ENCODE measurements around the gene NUAK2.

NUAK2 gene

GRCh38 chr1:205335692-205336091 lies 14.1 kb upstream of the NUAK2 start:
- H3K4me3 ChIP-seq (ENCODE audit: low read depth in 1 of 2, low read length in 2 of 2), result no peak overlapping the region
- no peak overlapping the region for H3K9ac ChIP-seq (ENCODE audit: low read depth in 1 of 2, low read length in 2 of 2)
- peaks cover 0 to 3% of the 10 kb centered on the region in 2 donors for H3K27me3 ChIP-seq (ENCODE audit: control insufficient read depth in 1 of 2, insufficient read depth in 2 of 2, low read length in 2 of 2)
- no peak overlapping the region for H3K27ac ChIP-seq (ENCODE audit: low read depth, low read length)
- no peaks in the 10 kb centered on the region for H3K9me3 ChIP-seq (ENCODE audit: control insufficient read depth in 1 of 2, low read length in 2 of 2)
- H3K36me3 ChIP-seq (ENCODE audit: control insufficient read depth in 1 of 2, insufficient read depth in 2 of 2, low read length in 2 of 2), result no peaks in the 10 kb centered on the region
- H3K4me1 ChIP-seq (ENCODE audit: control insufficient read depth in 1 of 2, insufficient read depth in 2 of 2, low read length in 2 of 2), result no peaks in the 10 kb centered on the region

GRCh38 chr1:205332015-205332791 lies 10.7 kb upstream of the NUAK2 start:
- Histone ChIP-seq H3K36me3 (ENCODE audit: control insufficient read depth in 1 of 2, insufficient read depth in 2 of 2, low read length in 2 of 2) (no peaks in the 10 kb centered on the region), H3K4me1 (ENCODE audit: control insufficient read depth in 1 of 2, insufficient read depth in 2 of 2, low read length in 2 of 2) (no peaks in the 10 kb centered on the region)

GRCh38 chr1:205330150-205330549 lies 8.6 kb upstream of the NUAK2 start:
- H3K36me3 ChIP-seq (ENCODE audit: control insufficient read depth in 1 of 2, insufficient read depth in 2 of 2, low read length in 2 of 2), result no peaks in the 10 kb centered on the region
- peaks cover 3 to 5% of the 10 kb centered on the region in 2 donors for H3K4me1 ChIP-seq (ENCODE audit: control insufficient read depth in 1 of 2, insufficient read depth in 2 of 2, low read length in 2 of 2)

More at GRCh38 chr1:205332015-205332791, 10.7 kb upstream of the NUAK2 start:
- Histone ChIP-seq H3K27me3 (ENCODE audit: control insufficient read depth in 1 of 2, insufficient read depth in 2 of 2, low read length in 2 of 2) (peaks cover 0 to under 1% of the 10 kb centered on the region in 2 donors), H3K27ac (ENCODE audit: low read depth, low read length) (no peak overlapping the region), H3K4me3 (ENCODE audit: low read depth in 1 of 2, low read length in 2 of 2) (no peak overlapping the region), H3K9me3 (ENCODE audit: control insufficient read depth in 1 of 2, low read length in 2 of 2) (no peaks in the 10 kb centered on the region), H3K9ac (ENCODE audit: low read depth in 1 of 2, low read length in 2 of 2) (no peak overlapping the region)

GRCh38 chr1:205329719-205330118 lies 8.2 kb upstream of the NUAK2 start:
- no peaks in the 10 kb centered on the region for H3K9me3 ChIP-seq (ENCODE audit: control insufficient read depth in 1 of 2, low read length in 2 of 2)
- H3K4me1 ChIP-seq (ENCODE audit: control insufficient read depth in 1 of 2, insufficient read depth in 2 of 2, low read length in 2 of 2), result peaks cover 7 to 9% of the 10 kb centered on the region in 2 donors
- no peak overlapping the region for H3K9ac ChIP-seq (ENCODE audit: low read depth in 1 of 2, low read length in 2 of 2)
- no peak overlapping the region for H3K4me3 ChIP-seq (ENCODE audit: low read depth in 1 of 2, low read length in 2 of 2)
- no peaks in the 10 kb centered on the region for H3K36me3 ChIP-seq (ENCODE audit: control insufficient read depth in 1 of 2, insufficient read depth in 2 of 2, low read length in 2 of 2)
- no peak overlapping the region for H3K27ac ChIP-seq (ENCODE audit: low read depth, low read length)
- H3K27me3 ChIP-seq (ENCODE audit: control insufficient read depth in 1 of 2, insufficient read depth in 2 of 2, low read length in 2 of 2), result peaks cover 0 to 8% of the 10 kb centered on the region in 2 donors

More at GRCh38 chr1:205330150-205330549, 8.6 kb upstream of the NUAK2 start:
- H3K9ac ChIP-seq (ENCODE audit: low read depth in 1 of 2, low read length in 2 of 2), result no peak overlapping the region
- H3K4me3 ChIP-seq (ENCODE audit: low read depth in 1 of 2, low read length in 2 of 2), result no peak overlapping the region
- no peak overlapping the region for H3K27ac ChIP-seq (ENCODE audit: low read depth, low read length)
- H3K9me3 ChIP-seq (ENCODE audit: control insufficient read depth in 1 of 2, low read length in 2 of 2), result no peaks in the 10 kb centered on the region
- peaks cover 0 to 8% of the 10 kb centered on the region in 2 donors for H3K27me3 ChIP-seq (ENCODE audit: control insufficient read depth in 1 of 2, insufficient read depth in 2 of 2, low read length in 2 of 2)

GRCh38 chr1:205328476-205328875 lies 6.9 kb upstream of the NUAK2 start:
- Histone ChIP-seq H3K36me3 (ENCODE audit: control insufficient read depth in 1 of 2, insufficient read depth in 2 of 2, low read length in 2 of 2) (no peaks in the 10 kb centered on the region), H3K4me1 (ENCODE audit: control insufficient read depth in 1 of 2, insufficient read depth in 2 of 2, low read length in 2 of 2) (peaks cover 10 to 13% of the 10 kb centered on the region in 2 donors), H3K4me3 (ENCODE audit: low read depth in 1 of 2, low read length in 2 of 2) (no peak overlapping the region), H3K27me3 (ENCODE audit: control insufficient read depth in 1 of 2, insufficient read depth in 2 of 2, low read length in 2 of 2) (peaks cover 0 to 8% of the 10 kb centered on the region in 2 donors), H3K27ac (ENCODE audit: low read depth, low read length) (no peak overlapping the region), H3K9me3 (ENCODE audit: control insufficient read depth in 1 of 2, low read length in 2 of 2) (no peaks in the 10 kb centered on the region), H3K9ac (ENCODE audit: low read depth in 1 of 2, low read length in 2 of 2) (no peak overlapping the region)

GRCh38 chr1:205326812-205327466 lies 5.4 kb upstream of the NUAK2 start:
- H3K9ac ChIP-seq (ENCODE audit: low read depth in 1 of 2, low read length in 2 of 2), result no peak overlapping the region
- H3K9me3 ChIP-seq (ENCODE audit: control insufficient read depth in 1 of 2, low read length in 2 of 2), result no peaks in the 10 kb centered on the region
- no peak overlapping the region for H3K4me3 ChIP-seq (ENCODE audit: low read depth in 1 of 2, low read length in 2 of 2)
- no peak overlapping the region for H3K27ac ChIP-seq (ENCODE audit: low read depth, low read length)
- H3K4me1 ChIP-seq (ENCODE audit: control insufficient read depth in 1 of 2, insufficient read depth in 2 of 2, low read length in 2 of 2), result peaks cover 12 to 13% of the 10 kb centered on the region in 2 donors
- H3K36me3 ChIP-seq (ENCODE audit: control insufficient read depth in 1 of 2, insufficient read depth in 2 of 2, low read length in 2 of 2), result no peaks in the 10 kb centered on the region
- peaks cover 0 to 8% of the 10 kb centered on the region in 2 donors for H3K27me3 ChIP-seq (ENCODE audit: control insufficient read depth in 1 of 2, insufficient read depth in 2 of 2, low read length in 2 of 2)

GRCh38 chr1:205325334-205325884 lies 3.9 kb upstream of the NUAK2 start:
- Histone ChIP-seq H3K4me3 (ENCODE audit: low read depth in 1 of 2, low read length in 2 of 2) (no peak overlapping the region), H3K9ac (ENCODE audit: low read depth in 1 of 2, low read length in 2 of 2) (peak overlapping the region in 1 of 2 donors; percentile 11), H3K36me3 (ENCODE audit: control insufficient read depth in 1 of 2, insufficient read depth in 2 of 2, low read length in 2 of 2) (no peaks in the 10 kb centered on the region), H3K27ac (ENCODE audit: low read depth, low read length) (no peak overlapping the region), H3K27me3 (ENCODE audit: control insufficient read depth in 1 of 2, insufficient read depth in 2 of 2, low read length in 2 of 2) (peaks cover 0 to 8% of the 10 kb centered on the region in 2 donors), H3K4me1 (ENCODE audit: control insufficient read depth in 1 of 2, insufficient read depth in 2 of 2, low read length in 2 of 2) (peaks cover 13 to 14% of the 10 kb centered on the region in 2 donors), H3K9me3 (ENCODE audit: control insufficient read depth in 1 of 2, low read length in 2 of 2) (no peaks in the 10 kb centered on the region)

GRCh38 chr1:205324781-205325180 lies 3.2 kb upstream of the NUAK2 start:
- peak overlapping the region in 1 of 2 donors; percentile 11 for H3K9ac ChIP-seq (ENCODE audit: low read depth in 1 of 2, low read length in 2 of 2)
- H3K36me3 ChIP-seq (ENCODE audit: control insufficient read depth in 1 of 2, insufficient read depth in 2 of 2, low read length in 2 of 2), result no peaks in the 10 kb centered on the region
- H3K4me3 ChIP-seq (ENCODE audit: low read depth in 1 of 2, low read length in 2 of 2), result no peak overlapping the region
- H3K9me3 ChIP-seq (ENCODE audit: control insufficient read depth in 1 of 2, low read length in 2 of 2), result no peaks in the 10 kb centered on the region
- H3K27ac ChIP-seq (ENCODE audit: low read depth, low read length), result no peak overlapping the region
- H3K27me3 ChIP-seq (ENCODE audit: control insufficient read depth in 1 of 2, insufficient read depth in 2 of 2, low read length in 2 of 2), result peaks cover 0 to 8% of the 10 kb centered on the region in 2 donors
- peaks cover 14 to 15% of the 10 kb centered on the region in 2 donors for H3K4me1 ChIP-seq (ENCODE audit: control insufficient read depth in 1 of 2, insufficient read depth in 2 of 2, low read length in 2 of 2)

GRCh38 chr1:205323794-205324193 lies 2.2 kb upstream of the NUAK2 start:
- Histone ChIP-seq H3K36me3 (ENCODE audit: control insufficient read depth in 1 of 2, insufficient read depth in 2 of 2, low read length in 2 of 2) (no peaks in the 10 kb centered on the region), H3K9ac (ENCODE audit: low read depth in 1 of 2, low read length in 2 of 2) (no peak overlapping the region), H3K4me3 (ENCODE audit: low read depth in 1 of 2, low read length in 2 of 2) (no peak overlapping the region), H3K9me3 (ENCODE audit: control insufficient read depth in 1 of 2, low read length in 2 of 2) (no peaks in the 10 kb centered on the region), H3K27ac (ENCODE audit: low read depth, low read length) (no peak overlapping the region), H3K27me3 (ENCODE audit: control insufficient read depth in 1 of 2, insufficient read depth in 2 of 2, low read length in 2 of 2) (peaks cover 0 to 8% of the 10 kb centered on the region in 2 donors), H3K4me1 (ENCODE audit: control insufficient read depth in 1 of 2, insufficient read depth in 2 of 2, low read length in 2 of 2) (peaks cover 21 to 25% of the 10 kb centered on the region in 2 donors)

- Histone ChIP-seq H3K27me3 (ENCODE audit: control insufficient read depth in 1 of 2, insufficient read depth in 2 of 2, low read length in 2 of 2) (peaks cover 0 to 5% of the 10 kb centered on the region in 2 donors), H3K4me1 (ENCODE audit: control insufficient read depth in 1 of 2, insufficient read depth in 2 of 2, low read length in 2 of 2) (peaks cover 40 to 44% of the 10 kb centered on the region in 2 donors), H3K36me3 (ENCODE audit: control insufficient read depth in 1 of 2, insufficient read depth in 2 of 2, low read length in 2 of 2) (no peaks in the 10 kb centered on the region), H3K27ac (ENCODE audit: low read depth, low read length) (no peak overlapping the region), H3K9me3 (ENCODE audit: control insufficient read depth in 1 of 2, low read length in 2 of 2) (no peaks in the 10 kb centered on the region), H3K4me3 (ENCODE audit: low read depth in 1 of 2, low read length in 2 of 2) (peak overlapping the region; percentile 91 to 95), H3K9ac (ENCODE audit: low read depth in 1 of 2, low read length in 2 of 2) (peak overlapping the region in 1 of 2 donors; percentile 84)
Observed at GRCh38 chr1:205321959-205322283, 376 bp upstream of the NUAK2 start.

All from duodenal mucosa (tissue), 2 donors.